HG03469 (cell line): ENCODE results near the gene ZFAND2A.
"Not testable (repeated sequence)": the region's sequence is repeated elsewhere in the genome, so short reads cannot be mapped to it uniquely, and the experiment has no call there.

Experiments
- ATAC-seq: cut with Tn5 transposase; IDR thresholded peaks from one replicate; pipeline ENCODE4 v1.9.1; 2021; ENCODE audit warnings: mild to moderate bottlenecking, moderate library complexity, moderate number of reproducible peaks; ENCODE audit not compliant: unreplicated experiment

Gene ZFAND2A

GRCh38 chr7:1175967-1176851, 16.2 kb upstream of the ZFAND2A start:
- no peak for ATAC-seq

GRCh38 chr7:1175597-1175966, 15.6 kb upstream of the ZFAND2A start:
- no peak for ATAC-seq

- no peak for ATAC-seq
Measured at GRCh38 chr7:1174881-1175596, 15.0 kb upstream of the ZFAND2A start.

- ATAC-seq = no peak
Measured at GRCh38 chr7:1174002-1174401, 14.0 kb upstream of the ZFAND2A start.

GRCh38 chr7:1172666-1173523, 12.9 kb upstream of the ZFAND2A start:
- no peak for ATAC-seq

- not testable (repeated sequence) for ATAC-seq
Measured at GRCh38 chr7:1171516-1171915, 11.5 kb upstream of the ZFAND2A start.

GRCh38 chr7:1170741-1171501, 10.9 kb upstream of the ZFAND2A start:
- no peak for ATAC-seq

GRCh38 chr7:1169409-1170368, 9.7 kb upstream of the ZFAND2A start:
- ATAC-seq = no peak

GRCh38 chr7:1168422-1168821, 8.4 kb upstream of the ZFAND2A start:
- ATAC-seq = no peak

GRCh38 chr7:1164436-1164835, 4.4 kb upstream of the ZFAND2A start:
- ATAC-seq = no peak

- ATAC-seq = no peak
Measured at GRCh38 chr7:1163121-1163520, 3.1 kb upstream of the ZFAND2A start.

GRCh38 chr7:1160670-1161021, 650 bp upstream of the ZFAND2A start:
- no peak for ATAC-seq

GRCh38 chr7:1159231-1159630, 765 bp downstream of the ZFAND2A start:
- ATAC-seq = not testable (repeated sequence)

GRCh38 chr7:1158203-1159126, 1.5 kb downstream of the ZFAND2A start:
- ATAC-seq = no peak

GRCh38 chr7:1156782-1157535, 3.0 kb downstream of the ZFAND2A start:
- ATAC-seq = no peak

- ATAC-seq = not testable (repeated sequence)
Measured at GRCh38 chr7:1155818-1156781, 3.9 kb downstream of the ZFAND2A start.
